ENCODE data around the gene PHTF2. TPM values are rescaled to one million over a fixed set of nuclear protein-coding genes. Genes with fewer than 3 reads are reported as not detected.

Gene PHTF2
- total RNA-seq, 1 experiment from 2014 or later, result 52.0 TPM

- Histone ChIP-seq H3K4me1 (replicated peaks; ENCODE audit: insufficient read depth) (0 out of 2 replicates have a peak, but pooled peaks cover 3% of the 10 kb centered on the region), H3K4me2 (no peak overlapping the region), H3K4me3 (no peak overlapping the region), H2AFZ (no peak overlapping the region), H3K79me2 (ENCODE audit: low read depth) (peaks cover 8% of the 10 kb centered on the region), H3K27ac (no peak overlapping the region), H4K20me1 (ENCODE audit: insufficient read depth) (peaks cover 8% of the 10 kb centered on the region; the same call in 1 of the 2 replicates), H3K27me3 (ENCODE audit: insufficient read depth, low read depth) (no peaks in the 10 kb centered on the region), H3K9me3 (ENCODE audit: insufficient read depth, low read depth) (no peaks in the 10 kb centered on the region), H3K36me3 (ENCODE audit: low read depth) (no peaks in the 10 kb centered on the region), H3F3A (ENCODE audit: insufficient read depth, low read depth) (peaks cover 19% of the 10 kb centered on the region; the same call in 1 of the 2 replicates), H3K9me2 (ENCODE audit: insufficient read depth) (no peaks in the 10 kb centered on the region)
- BruUV-seq (replicated peaks), result no TSS peak
- TF ChIP-seq EZH2 (IDR thresholded peaks at IDR 0.05; ENCODE audit: low read depth), result no peak
- no peak for TF ChIP-seq CTCF (conservative IDR thresholded peaks at IDR 0.05)
- intact Hi-C loops (cut with micrococcal nuclease; ENCODE audit: unreplicated experiment), result loop anchor here (5.0 kb wide), 1 partner anchor 85 kb away; no protein-coding TSS in a partner anchor
- no peak for DNase-seq
- ChIA-PET CTCF (interaction anchor here (1.0 kb wide), 1 partner anchor 106 kb away, joined by 3 read pairs; no protein-coding TSS in a partner anchor), POLR2A (ENCODE audit: unreplicated experiment) (no interaction called here)
Observed at GRCh38 chr7:77757589-77757988, 41.0 kb upstream of the PHTF2 start.

- ChIA-PET CTCF (interaction anchor here (0.6 to 1.6 kb wide), 7 partner anchors 61 to 642 kb away, joined by 3 to 8 read pairs (median 4); no protein-coding TSS in a partner anchor), POLR2A (ENCODE audit: unreplicated experiment) (interaction anchor here (0.7 kb wide), 1 partner anchor 63 kb away, joined by 14 read pairs; the partner anchor contains the start of gene RSBN1L)
- Histone ChIP-seq H3K79me2 (ENCODE audit: low read depth) (peaks cover 18% of the 10 kb centered on the region), H4K20me1 (ENCODE audit: insufficient read depth) (peaks cover 8% of the 10 kb centered on the region; the same call in 1 of the 2 replicates), H3K4me1 (replicated peaks; ENCODE audit: insufficient read depth) (0 out of 2 replicates have a peak, but pooled peaks cover 3% of the 10 kb centered on the region), H3K27ac (no peak overlapping the region; the same call in 1 of the 2 replicates), H2AFZ (no peak overlapping the region), H3K4me2 (no peak overlapping the region), H3K27me3 (ENCODE audit: insufficient read depth, low read depth) (no peaks in the 10 kb centered on the region), H3K4me3 (no peak overlapping the region), H3F3A (ENCODE audit: insufficient read depth, low read depth) (peaks cover 19% of the 10 kb centered on the region; the same call in 1 of the 2 replicates), H3K9me3 (ENCODE audit: insufficient read depth, low read depth) (no peaks in the 10 kb centered on the region), H3K9me2 (ENCODE audit: insufficient read depth) (no peaks in the 10 kb centered on the region), H3K36me3 (ENCODE audit: low read depth) (no peaks in the 10 kb centered on the region)
- peak; percentile 40 to 55 for DNase-seq
- TF ChIP-seq EZH2 (IDR thresholded peaks at IDR 0.05; ENCODE audit: low read depth) (no peak), CTCF (conservative IDR thresholded peaks at IDR 0.05) (peak; percentile 92)
- intact Hi-C loops (cut with micrococcal nuclease; ENCODE audit: unreplicated experiment), result loop anchor here (1.0 to 5.0 kb wide), 2 partner anchors 87 to 102 kb away; no protein-coding TSS in a partner anchor
- no TSS peak for BruUV-seq (replicated peaks)
Observed at GRCh38 chr7:77759294-77759889, 39.2 kb upstream of the PHTF2 start.

GRCh38 chr7:77760809-77761453 is 37.6 kb upstream of the PHTF2 start:
- Histone ChIP-seq H3K4me3 (no peak overlapping the region), H3K27me3 (ENCODE audit: insufficient read depth, low read depth) (no peaks in the 10 kb centered on the region), H3K4me2 (no peak overlapping the region), H3K4me1 (replicated peaks; ENCODE audit: insufficient read depth) (0 out of 2 replicates have a peak, but pooled peaks cover 3% of the 10 kb centered on the region), H3K27ac (no peak overlapping the region), H3K9me3 (ENCODE audit: insufficient read depth, low read depth) (no peaks in the 10 kb centered on the region), H3K36me3 (ENCODE audit: low read depth) (no peaks in the 10 kb centered on the region), H3K9me2 (ENCODE audit: insufficient read depth) (no peaks in the 10 kb centered on the region), H3F3A (ENCODE audit: insufficient read depth, low read depth) (peaks cover 28% of the 10 kb centered on the region; the same call in 1 of the 2 replicates), H4K20me1 (ENCODE audit: insufficient read depth) (peaks cover 8% of the 10 kb centered on the region; the same call in 1 of the 2 replicates), H2AFZ (no peak overlapping the region), H3K79me2 (ENCODE audit: low read depth) (peaks cover 20% of the 10 kb centered on the region)
- intact Hi-C loops (cut with micrococcal nuclease; ENCODE audit: unreplicated experiment), result no loop called here
- no TSS peak for BruUV-seq (replicated peaks)
- ChIA-PET POLR2A (ENCODE audit: unreplicated experiment) (interaction anchor here (0.7 kb wide), 1 partner anchor 17 kb away, joined by 4 read pairs; no protein-coding TSS in a partner anchor), CTCF (interaction anchor here (1.2 to 1.6 kb wide), 2 partner anchors 109 to 142 kb away, joined by 3 read pairs; no protein-coding TSS in a partner anchor)
- no peak for DNase-seq
- TF ChIP-seq CTCF (conservative IDR thresholded peaks at IDR 0.05), result no peak
- no peak for TF ChIP-seq EZH2 (IDR thresholded peaks at IDR 0.05; ENCODE audit: low read depth)

All from PC-9 (cell line).